Panc1 (cell line): ENCODE data around the gene PLA1A.

ENCODE experiments used
- CTCF ChIP-seq: fragments of 450-650 bp; IDR thresholded peaks from 2 replicates; pipeline ENCODE4 v1.5.1; 2017; ENCODE audit warnings: mild to moderate bottlenecking
- POLR2AphosphoS5 ChIP-seq: IDR thresholded peaks from 2 replicates; pipeline ENCODE4 v1.6.1; 2012; ENCODE audit warnings: mild to moderate bottlenecking, low read depth, low read length, moderate library complexity
- REST ChIP-seq, 2 experiments: IDR thresholded peaks; 2 replicates each; pipeline ENCODE4 v1.6.1; 2011 to 2012; ENCODE audit warnings: low read depth in 2 of 2, control low read depth in 1 of 2, low read length in 1 of 2, mild to moderate bottlenecking in 1 of 2, moderate library complexity in 1 of 2; ENCODE audit not compliant: insufficient read depth in 1 of 2
- SIN3A ChIP-seq: IDR thresholded peaks from 2 replicates; pipeline ENCODE4 v1.6.1; 2012; ENCODE audit warnings: low read depth, mild to moderate bottlenecking, low read length, moderate library complexity, borderline replicate concordance; ENCODE audit not compliant: insufficient read depth
- TCF7L2 ChIP-seq: IDR thresholded peaks from 2 replicates; pipeline ENCODE4 v1.6.1; 2011; ENCODE audit warnings: mild to moderate bottlenecking, low read depth, low read length, inconsistent platforms

GRCh38 chr3:119658994-119659393 lies 61.3 kb downstream of the PLA1A start:
- TF ChIP-seq CTCF, result no peak
- TF ChIP-seq TCF7L2, result no peak
- TF ChIP-seq REST (IDR thresholded peaks at IDR 0.05; ENCODE audit: insufficient read depth in 1 of 2, low read depth in 2 of 2, low read length in 1 of 2), result no peak
- TF ChIP-seq POLR2AphosphoS5, result no peak
- TF ChIP-seq SIN3A, result no peak
